OCI-LY3 (cell line): Measurements from ENCODE around the gene LPAR2.

Source experiments
- H2AFZ ChIP-seq: fragments of 200-600, 300-600 bp; shearing (Covaris generic); 2 replicates; pipeline ENCODE4 v1.6.0; 2014; ENCODE audit warnings: antibody characterized with exemption, low read depth, low read length
- H3K27ac ChIP-seq: fragments of 200-600, 300-600 bp; sonication (generic); 2 replicates; pipeline ENCODE4 v1.5.1; 2014; ENCODE audit warnings: mild to moderate bottlenecking, low read length, moderate library complexity, mixed read lengths
- H3K27me3 ChIP-seq: fragments of 200-600, 300-600 bp; sonication (generic); 2 replicates; pipeline ENCODE4 v1.6.1; 2014; ENCODE audit warnings: low read depth, low read length, mixed read lengths
- H3K36me3 ChIP-seq: fragments of 200-600, 300-600 bp; sonication (generic); replicated peaks from 2 replicates; pipeline ENCODE3; 2014; ENCODE audit warnings: low read depth, low read length, mixed read lengths
- H3K4me1 ChIP-seq: fragments of 300-600, 200-600 bp; sonication (generic); 2 replicates; pipeline ENCODE4 v1.6.1; 2014; ENCODE audit warnings: low read length, mixed read lengths
- H3K4me2 ChIP-seq: fragments of 200-600, 300-600 bp; sonication (generic); 2 replicates; pipeline ENCODE4 v1.6.1; 2014; ENCODE audit warnings: low read length, mixed read lengths
- H3K4me3 ChIP-seq: fragments of 300-600, 200-600 bp; sonication (generic); 2 replicates; pipeline ENCODE4 v1.5.1; 2014; ENCODE audit warnings: antibody characterized with exemption, mild to moderate bottlenecking, low read length, moderate library complexity
- H3K79me2 ChIP-seq: fragments of 300-600, 200-600 bp; shearing (Covaris generic); 2 replicates; pipeline ENCODE4 v1.6.1; 2014; ENCODE audit warnings: mild to moderate bottlenecking, low read length, mixed read lengths
- H3K9ac ChIP-seq: fragments of 300-600, 200-600 bp; shearing (Covaris generic); 2 replicates; pipeline ENCODE4 v1.6.0; 2014; ENCODE audit warnings: mild to moderate bottlenecking, low read length, moderate library complexity
- H3K9me3 ChIP-seq: fragments of 200-600, 300-600 bp; shearing (Covaris generic); 2 replicates; pipeline ENCODE4 v1.6.1; 2014; ENCODE audit warnings: low read length, mixed read lengths; ENCODE audit not compliant: insufficient read depth
- H4K20me1 ChIP-seq: fragments of 200-600, 300-600 bp; sonication (generic); 2 replicates; pipeline ENCODE4 v1.6.1; 2016; ENCODE audit warnings: low read length, mixed read lengths; ENCODE audit not compliant: insufficient read depth
- CTCF ChIP-seq: fragments of 200-600, 300-600 bp; sonication (generic); IDR thresholded peaks from 2 replicates; pipeline ENCODE4 v1.5.1; 2014; ENCODE audit warnings: antibody characterized with exemption, low read length, low read depth
- EZH2phosphoT487 ChIP-seq: fragments of 200-600 bp; shearing (Covaris generic); IDR thresholded peaks from 2 replicates; pipeline ENCODE4 v1.6.1; 2018; ENCODE audit warnings: antibody characterized with exemption, mixed run types, low read depth

Gene LPAR2

GRCh38 chr19:19591133-19591825, 36.7 kb downstream of the LPAR2 start:
- H3K36me3 ChIP-seq: no peaks in the 10 kb centered on the region
- TF ChIP-seq CTCF (no peak), EZH2phosphoT487 (no peak)
- peak overlapping the region; percentile 43 for H3K4me2 ChIP-seq
- peaks cover 22% of the 10 kb centered on the region for H3K4me1 ChIP-seq
- H3K9me3 ChIP-seq: no peaks in the 10 kb centered on the region
- peak overlapping the region; percentile 88 for H2AFZ ChIP-seq
- peak overlapping the region; percentile 13; the same call in 1 of the 2 replicates for H3K9ac ChIP-seq
- H3K4me3 ChIP-seq: no peak overlapping the region
- no peaks in the 10 kb centered on the region for H4K20me1 ChIP-seq
- H3K27ac ChIP-seq: peak overlapping the region; percentile 49
- no peaks in the 10 kb centered on the region for H3K79me2 ChIP-seq
- no peaks in the 10 kb centered on the region for H3K27me3 ChIP-seq

DNA sequence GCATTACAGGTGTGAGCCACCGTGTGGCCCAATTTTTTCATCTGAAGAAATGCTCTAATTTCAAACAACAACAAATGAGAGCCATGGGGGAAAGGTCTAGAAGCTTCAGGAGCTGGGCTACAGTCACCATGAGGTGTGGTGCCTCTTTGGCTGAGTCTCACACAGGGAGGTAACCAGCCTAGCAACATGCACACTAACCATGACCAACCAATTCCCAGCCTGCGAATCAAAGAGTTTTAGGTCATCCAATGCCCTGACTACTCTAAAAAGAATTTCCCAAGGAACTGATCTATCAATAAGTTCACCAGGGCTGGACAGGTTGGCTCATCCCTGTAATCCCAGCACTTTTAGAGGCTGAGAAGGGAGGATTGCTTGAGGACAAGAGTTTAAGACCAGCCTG, 39.5 kb downstream of the LPAR2 start:
- no peaks in the 10 kb centered on the region for H3K36me3 ChIP-seq
- no peak overlapping the region for H3K4me2 ChIP-seq
- H4K20me1 ChIP-seq: no peaks in the 10 kb centered on the region
- TF ChIP-seq CTCF (no peak), EZH2phosphoT487 (no peak)
- no peak overlapping the region for H2AFZ ChIP-seq
- H3K4me3 ChIP-seq: no peak overlapping the region
- no peaks in the 10 kb centered on the region for H3K79me2 ChIP-seq
- no peak overlapping the region for H3K9ac ChIP-seq
- peaks cover 11% of the 10 kb centered on the region for H3K4me1 ChIP-seq
- no peaks in the 10 kb centered on the region for H3K27me3 ChIP-seq
- H3K9me3 ChIP-seq: no peaks in the 10 kb centered on the region
- H3K27ac ChIP-seq: no peak overlapping the region

DNA sequence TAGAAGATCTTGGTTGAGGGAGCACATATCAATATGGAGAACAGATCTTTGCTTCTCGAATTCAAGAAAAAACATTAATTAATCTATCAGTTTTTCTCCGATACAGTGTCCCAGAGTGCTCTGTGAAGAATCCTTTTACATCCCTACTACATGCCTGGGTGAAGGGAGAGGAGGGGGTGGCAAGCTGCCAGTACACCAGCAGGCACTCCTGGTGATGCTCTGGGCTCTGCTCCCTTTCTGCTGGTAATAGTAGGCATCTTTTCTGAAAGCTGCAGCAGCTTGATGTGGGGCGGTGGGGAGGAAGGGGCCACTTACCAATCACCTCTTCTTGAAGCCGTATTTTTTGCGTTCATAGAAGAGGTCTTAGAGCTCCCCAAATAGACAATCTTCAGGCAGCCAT, 40.2 kb downstream of the LPAR2 start:
- Histone ChIP-seq H2AFZ (no peak overlapping the region), H3K4me1 (peaks cover 11% of the 10 kb centered on the region), H3K36me3 (no peaks in the 10 kb centered on the region), H3K4me2 (no peak overlapping the region), H3K9ac (no peak overlapping the region), H3K27ac (no peak overlapping the region), H4K20me1 (no peaks in the 10 kb centered on the region), H3K4me3 (no peak overlapping the region), H3K9me3 (no peaks in the 10 kb centered on the region), H3K79me2 (no peaks in the 10 kb centered on the region), H3K27me3 (no peaks in the 10 kb centered on the region)
- TF ChIP-seq CTCF: no peak
- TF ChIP-seq EZH2phosphoT487: no peak

- no peaks in the 10 kb centered on the region for H4K20me1 ChIP-seq
- H3K27me3 ChIP-seq: no peaks in the 10 kb centered on the region
- H2AFZ ChIP-seq: no peak overlapping the region
- no peak overlapping the region for H3K27ac ChIP-seq
- no peaks in the 10 kb centered on the region for H3K79me2 ChIP-seq
- no peak overlapping the region for H3K4me2 ChIP-seq
- TF ChIP-seq CTCF (no peak), EZH2phosphoT487 (no peak)
- H3K4me1 ChIP-seq: no peaks in the 10 kb centered on the region
- no peaks in the 10 kb centered on the region for H3K36me3 ChIP-seq
- no peaks in the 10 kb centered on the region for H3K9me3 ChIP-seq
- H3K4me3 ChIP-seq: no peak overlapping the region
- no peak overlapping the region for H3K9ac ChIP-seq
Measured at GRCh38 chr19:19584356-19584755, 43.7 kb downstream of the LPAR2 start.
